Sigmoid colon (tissue), 4 donors: ENCODE measurements around the gene CABP7.

ENCODE experiments used
- POLR2A ChIP-seq, 2 donors: fragments of 450-650 bp; IDR thresholded peaks; one replicate each; pipeline ENCODE4 v1.6.1; 2016; ENCODE audit warnings: antibody characterized with exemption in 2 of 2, mild to moderate bottlenecking in 2 of 2, moderate library complexity in 2 of 2
- POLR2AphosphoS5 ChIP-seq, 4 donors: sonication (generic); formaldehyde crosslinking; IDR thresholded peaks; one replicate each; pipeline ENCODE4 v1.6.1; 2017; ENCODE audit warnings: antibody characterized with exemption in 4 of 4

DNA sequence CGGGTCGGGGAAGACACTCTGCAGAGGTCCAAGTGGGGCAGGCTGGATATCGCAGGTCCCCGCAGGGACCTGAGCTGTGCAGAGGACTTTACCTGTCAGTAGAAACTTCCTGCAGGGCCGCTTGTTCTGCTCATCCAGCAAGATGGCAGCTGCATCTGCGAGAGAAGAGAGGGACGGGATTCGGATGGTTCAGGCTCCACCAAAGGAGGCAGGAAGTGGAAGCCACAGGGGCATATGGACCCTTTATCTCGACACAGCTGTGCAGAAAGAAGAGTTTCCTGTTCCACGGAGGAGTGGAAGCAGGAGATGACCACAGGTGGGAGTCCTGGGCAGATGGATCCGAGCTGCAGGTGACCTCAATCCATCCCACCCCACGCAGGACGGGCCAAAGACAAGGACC, 22.5 kb downstream of the CABP7 start:
- no peak for TF ChIP-seq POLR2A (IDR thresholded peaks at IDR 0.05)
- no peak for TF ChIP-seq POLR2AphosphoS5 (IDR thresholded peaks at IDR 0.05)
